GM12878 (cell line): Measurements from ENCODE around the gene CCDC187.

Source experiments
- HDGF ChIP-seq: fragments of 450-650 bp; IDR thresholded peaks from 2 replicates; pipeline ENCODE4 v1.6.1; 2016; ENCODE audit warnings: antibody characterized with exemption
- JUNB ChIP-seq: IDR thresholded peaks from 2 replicates; pipeline ENCODE4 v1.6.1; 2016; ENCODE audit warnings: antibody characterized with exemption, mild to moderate bottlenecking
- MYC ChIP-seq: IDR thresholded peaks from 2 replicates; pipeline ENCODE4 v1.6.1; 2011; ENCODE audit warnings: mild to moderate bottlenecking, low read length, moderate library complexity, inconsistent platforms; ENCODE audit not compliant: insufficient read depth, insufficient replicate concordance, insufficient read length, severe bottlenecking
- POLR2AphosphoS5 ChIP-seq: IDR thresholded peaks from 2 replicates; pipeline ENCODE4 v1.6.1; 2011; ENCODE audit warnings: mild to moderate bottlenecking, low read length, inconsistent platforms
- POU2F2 ChIP-seq: IDR thresholded peaks from 3 replicates; pipeline ENCODE4 v1.6.1; 2011; ENCODE audit warnings: low read depth, mild to moderate bottlenecking, low read length, borderline replicate concordance
- SP1 ChIP-seq: IDR thresholded peaks from one replicate; pipeline ENCODE4 v1.6.1; 2011; ENCODE audit warnings: low read depth, low read length
- TAF1 ChIP-seq: IDR thresholded peaks from 2 replicates; pipeline ENCODE4 v1.6.1; 2011; ENCODE audit warnings: mild to moderate bottlenecking, low read depth, low read length, borderline replicate concordance
- USF2 ChIP-seq: IDR thresholded peaks from 2 replicates; pipeline ENCODE4 v1.6.1; 2011; ENCODE audit warnings: low read depth, low read length, improper control_type of control experiment, borderline replicate concordance
- YY1 ChIP-seq: IDR thresholded peaks from 2 replicates; pipeline ENCODE4 v1.6.1; 2011; ENCODE audit warnings: low read depth, mild to moderate bottlenecking, low read length
- TF ChIP-seq, protein P1 (sequence below), 3 experiments: IDR thresholded peaks in 2 of 3; conservative IDR thresholded peaks in 1 of 3; 2 replicates each; pipeline ENCODE4 v1.5.1; 2011; ENCODE audit warnings: low read depth in 3 of 3, low read length in 3 of 3, mild to moderate bottlenecking in 3 of 3, control low read depth in 2 of 3, moderate library complexity in 2 of 3, inconsistent platforms in 1 of 3, mixed read lengths in 1 of 3; ENCODE audit not compliant: control insufficient read depth in 2 of 3, insufficient read depth in 1 of 3; ENCODE audit errors: extremely low read depth in 1 of 3
- TF ChIP-seq, protein P2 (sequence below): IDR thresholded peaks from 2 replicates; pipeline ENCODE4 v1.6.1; 2012; ENCODE audit warnings: low read depth, low read length, improper control_type of control experiment

DNA sequence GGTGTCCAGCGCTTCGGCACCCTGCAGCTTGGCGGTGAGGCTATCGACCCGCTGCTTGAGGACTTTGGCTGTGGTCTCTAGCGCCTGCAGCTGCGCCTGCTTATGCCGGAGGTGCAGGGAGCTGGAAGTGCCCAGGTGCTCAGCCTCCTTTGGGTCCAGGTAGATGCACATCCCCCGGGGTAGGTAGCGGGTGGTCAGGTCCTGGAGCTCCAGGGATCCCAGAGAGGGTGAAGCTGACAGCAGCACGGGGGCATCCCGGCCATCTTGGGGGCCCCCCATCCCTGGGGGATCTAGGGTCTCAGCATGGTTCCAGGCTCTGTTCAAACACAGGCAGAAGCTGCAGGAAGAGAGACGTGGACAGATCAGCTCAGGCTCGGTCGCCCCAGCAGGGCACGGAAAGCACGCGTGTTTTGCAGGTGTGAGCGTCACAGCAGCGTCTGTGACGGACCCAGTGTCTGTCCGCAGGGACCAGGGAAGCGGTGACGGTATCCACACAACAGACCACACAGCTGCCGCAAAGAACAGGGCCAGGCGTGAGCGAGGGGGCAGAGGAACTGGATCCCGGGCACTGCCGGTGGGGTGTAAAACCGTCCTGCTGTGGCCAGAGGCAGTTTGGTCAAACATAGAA is 17.4 kb downstream of the CCDC187 start:
- TF ChIP-seq, protein P1, sequence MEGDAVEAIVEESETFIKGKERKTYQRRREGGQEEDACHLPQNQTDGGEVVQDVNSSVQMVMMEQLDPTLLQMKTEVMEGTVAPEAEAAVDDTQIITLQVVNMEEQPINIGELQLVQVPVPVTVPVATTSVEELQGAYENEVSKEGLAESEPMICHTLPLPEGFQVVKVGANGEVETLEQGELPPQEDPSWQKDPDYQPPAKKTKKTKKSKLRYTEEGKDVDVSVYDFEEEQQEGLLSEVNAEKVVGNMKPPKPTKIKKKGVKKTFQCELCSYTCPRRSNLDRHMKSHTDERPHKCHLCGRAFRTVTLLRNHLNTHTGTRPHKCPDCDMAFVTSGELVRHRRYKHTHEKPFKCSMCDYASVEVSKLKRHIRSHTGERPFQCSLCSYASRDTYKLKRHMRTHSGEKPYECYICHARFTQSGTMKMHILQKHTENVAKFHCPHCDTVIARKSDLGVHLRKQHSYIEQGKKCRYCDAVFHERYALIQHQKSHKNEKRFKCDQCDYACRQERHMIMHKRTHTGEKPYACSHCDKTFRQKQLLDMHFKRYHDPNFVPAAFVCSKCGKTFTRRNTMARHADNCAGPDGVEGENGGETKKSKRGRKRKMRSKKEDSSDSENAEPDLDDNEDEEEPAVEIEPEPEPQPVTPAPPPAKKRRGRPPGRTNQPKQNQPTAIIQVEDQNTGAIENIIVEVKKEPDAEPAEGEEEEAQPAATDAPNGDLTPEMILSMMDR (IDR thresholded peaks at IDR 0.05 in 2 of 3, conservative IDR thresholded peaks at IDR 0.05 in 1 of 3; ENCODE audit: control insufficient read depth in 2 of 3, extremely low read depth in 1 of 3, insufficient read depth in 1 of 3, low read depth in 3 of 3, low read length in 3 of 3) = no peak
- TF ChIP-seq POLR2AphosphoS5 (no peak), MYC (no peak), POU2F2 (no peak), YY1 (no peak), JUNB (no peak), SP1 (no peak), TAF1 (no peak), HDGF (no peak), USF2 (no peak)
- TF ChIP-seq, protein P2, sequence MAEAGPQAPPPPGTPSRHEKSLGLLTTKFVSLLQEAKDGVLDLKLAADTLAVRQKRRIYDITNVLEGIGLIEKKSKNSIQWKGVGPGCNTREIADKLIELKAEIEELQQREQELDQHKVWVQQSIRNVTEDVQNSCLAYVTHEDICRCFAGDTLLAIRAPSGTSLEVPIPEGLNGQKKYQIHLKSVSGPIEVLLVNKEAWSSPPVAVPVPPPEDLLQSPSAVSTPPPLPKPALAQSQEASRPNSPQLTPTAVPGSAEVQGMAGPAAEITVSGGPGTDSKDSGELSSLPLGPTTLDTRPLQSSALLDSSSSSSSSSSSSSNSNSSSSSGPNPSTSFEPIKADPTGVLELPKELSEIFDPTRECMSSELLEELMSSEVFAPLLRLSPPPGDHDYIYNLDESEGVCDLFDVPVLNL = no peak
